NCI-H1417 (cell line): Measurements from ENCODE around the gene ZNRF3.

Experiments used
- DNase-seq, 3 experiments: peaks; one replicate each; lab custom pipeline; 2025; lab: John Stamatoyannopoulos, UW

The ZNRF3 gene

GRCh38 chr22:29088809-29089208, 205.4 kb downstream of the ZNRF3 start:
- no peak for DNase-seq

- DNase-seq = no peak
These were observed 206.1 kb downstream of the ZNRF3 start for GRCh38 chr22:29089507-29089906.

- DNase-seq = peak in 1 of 3 experiments; percentile 24
These were observed 206.7 kb downstream of the ZNRF3 start for GRCh38 chr22:29090039-29090438.

GRCh38 chr22:29092243-29092642, 208.9 kb downstream of the ZNRF3 start:
- no peak for DNase-seq

GRCh38 chr22:29093030-29093429, 209.7 kb downstream of the ZNRF3 start:
- no peak for DNase-seq

GRCh38 chr22:29093501-29094300, 210.3 kb downstream of the ZNRF3 start:
- DNase-seq = no peak

- peak in 1 of 3 experiments; percentile 55 for DNase-seq
These were observed 212.1 kb downstream of the ZNRF3 start for GRCh38 chr22:29095459-29095858.

GRCh38 chr22:29096736-29097669, 213.6 kb downstream of the ZNRF3 start:
- no peak for DNase-seq

- DNase-seq = no peak
These were observed 214.9 kb downstream of the ZNRF3 start for GRCh38 chr22:29098296-29098695.

- no peak for DNase-seq
These were observed 218.9 kb downstream of the ZNRF3 start for GRCh38 chr22:29102300-29102699.

GRCh38 chr22:29103121-29103520, 219.7 kb downstream of the ZNRF3 start:
- no peak for DNase-seq

- DNase-seq = no peak
These were observed 222.1 kb downstream of the ZNRF3 start for GRCh38 chr22:29105468-29105867.

GRCh38 chr22:29106839-29107238, 223.5 kb downstream of the ZNRF3 start:
- no peak for DNase-seq
